OCI-LY3 (cell line): Measurements from ENCODE around the gene CFAP57.

Experiments used
- H2AFZ ChIP-seq: fragments of 200-600, 300-600 bp; shearing (Covaris generic); 2 replicates; pipeline ENCODE4 v1.6.0; 2014; ENCODE audit warnings: antibody characterized with exemption, low read depth, low read length
- H3K27ac ChIP-seq: fragments of 200-600, 300-600 bp; sonication (generic); 2 replicates; pipeline ENCODE4 v1.5.1; 2014; ENCODE audit warnings: mild to moderate bottlenecking, low read length, moderate library complexity, mixed read lengths
- H3K27me3 ChIP-seq: fragments of 200-600, 300-600 bp; sonication (generic); 2 replicates; pipeline ENCODE4 v1.6.1; 2014; ENCODE audit warnings: low read depth, low read length, mixed read lengths
- H3K36me3 ChIP-seq: fragments of 200-600, 300-600 bp; sonication (generic); replicated peaks from 2 replicates; pipeline ENCODE3; 2014; ENCODE audit warnings: low read depth, low read length, mixed read lengths
- H3K4me1 ChIP-seq: fragments of 300-600, 200-600 bp; sonication (generic); 2 replicates; pipeline ENCODE4 v1.6.1; 2014; ENCODE audit warnings: low read length, mixed read lengths
- H3K4me2 ChIP-seq: fragments of 200-600, 300-600 bp; sonication (generic); 2 replicates; pipeline ENCODE4 v1.6.1; 2014; ENCODE audit warnings: low read length, mixed read lengths
- H3K4me3 ChIP-seq: fragments of 300-600, 200-600 bp; sonication (generic); 2 replicates; pipeline ENCODE4 v1.5.1; 2014; ENCODE audit warnings: antibody characterized with exemption, mild to moderate bottlenecking, low read length, moderate library complexity
- H3K79me2 ChIP-seq: fragments of 300-600, 200-600 bp; shearing (Covaris generic); 2 replicates; pipeline ENCODE4 v1.6.1; 2014; ENCODE audit warnings: mild to moderate bottlenecking, low read length, mixed read lengths
- H3K9ac ChIP-seq: fragments of 300-600, 200-600 bp; shearing (Covaris generic); 2 replicates; pipeline ENCODE4 v1.6.0; 2014; ENCODE audit warnings: mild to moderate bottlenecking, low read length, moderate library complexity
- H3K9me3 ChIP-seq: fragments of 200-600, 300-600 bp; shearing (Covaris generic); 2 replicates; pipeline ENCODE4 v1.6.1; 2014; ENCODE audit warnings: low read length, mixed read lengths; ENCODE audit not compliant: insufficient read depth
- H4K20me1 ChIP-seq: fragments of 200-600, 300-600 bp; sonication (generic); 2 replicates; pipeline ENCODE4 v1.6.1; 2016; ENCODE audit warnings: low read length, mixed read lengths; ENCODE audit not compliant: insufficient read depth
- EZH2phosphoT487 ChIP-seq: fragments of 200-600 bp; shearing (Covaris generic); IDR thresholded peaks from 2 replicates; pipeline ENCODE4 v1.6.1; 2018; ENCODE audit warnings: antibody characterized with exemption, mixed run types, low read depth
- TF ChIP-seq, protein P1 (sequence below): fragments of 200-600, 300-600 bp; sonication (generic); IDR thresholded peaks from 2 replicates; pipeline ENCODE4 v1.5.1; 2014; ENCODE audit warnings: antibody characterized with exemption, low read length, low read depth

Gene CFAP57

DNA sequence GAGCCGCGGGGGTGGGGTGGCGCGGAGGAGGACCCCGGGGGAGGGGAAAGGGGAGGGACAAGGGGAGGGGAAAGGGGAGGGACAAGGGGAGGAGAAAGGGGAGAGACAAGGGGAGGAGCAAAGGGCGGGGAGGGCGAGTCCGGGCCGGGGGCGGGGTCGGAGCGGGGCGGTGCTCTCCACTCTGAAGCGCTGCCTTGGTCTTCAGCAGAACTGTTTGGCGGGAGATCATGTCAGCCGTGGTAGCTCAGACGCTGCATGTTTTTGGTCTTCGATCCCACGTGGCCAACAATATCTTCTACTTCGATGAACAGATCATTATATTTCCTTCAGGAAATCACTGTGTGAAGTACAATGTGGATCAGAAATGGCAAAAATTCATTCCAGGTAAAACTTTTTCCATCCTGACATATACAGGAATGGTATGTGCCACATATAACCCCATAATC, 420 bp downstream of the CFAP57 start:
- no peaks in the 10 kb centered on the region for H3K27me3 ChIP-seq
- H4K20me1 ChIP-seq = no peaks in the 10 kb centered on the region
- H3K36me3 ChIP-seq = peaks cover 9% of the 10 kb centered on the region
- peak overlapping the region; percentile 91 for H2AFZ ChIP-seq
- TF ChIP-seq EZH2phosphoT487 = no peak
- TF ChIP-seq, protein P1, sequence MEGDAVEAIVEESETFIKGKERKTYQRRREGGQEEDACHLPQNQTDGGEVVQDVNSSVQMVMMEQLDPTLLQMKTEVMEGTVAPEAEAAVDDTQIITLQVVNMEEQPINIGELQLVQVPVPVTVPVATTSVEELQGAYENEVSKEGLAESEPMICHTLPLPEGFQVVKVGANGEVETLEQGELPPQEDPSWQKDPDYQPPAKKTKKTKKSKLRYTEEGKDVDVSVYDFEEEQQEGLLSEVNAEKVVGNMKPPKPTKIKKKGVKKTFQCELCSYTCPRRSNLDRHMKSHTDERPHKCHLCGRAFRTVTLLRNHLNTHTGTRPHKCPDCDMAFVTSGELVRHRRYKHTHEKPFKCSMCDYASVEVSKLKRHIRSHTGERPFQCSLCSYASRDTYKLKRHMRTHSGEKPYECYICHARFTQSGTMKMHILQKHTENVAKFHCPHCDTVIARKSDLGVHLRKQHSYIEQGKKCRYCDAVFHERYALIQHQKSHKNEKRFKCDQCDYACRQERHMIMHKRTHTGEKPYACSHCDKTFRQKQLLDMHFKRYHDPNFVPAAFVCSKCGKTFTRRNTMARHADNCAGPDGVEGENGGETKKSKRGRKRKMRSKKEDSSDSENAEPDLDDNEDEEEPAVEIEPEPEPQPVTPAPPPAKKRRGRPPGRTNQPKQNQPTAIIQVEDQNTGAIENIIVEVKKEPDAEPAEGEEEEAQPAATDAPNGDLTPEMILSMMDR = no peak
- H3K27ac ChIP-seq = no peak overlapping the region
- peak overlapping the region; percentile 98 for H3K4me3 ChIP-seq
- no peaks in the 10 kb centered on the region for H3K9me3 ChIP-seq
- peaks cover 6% of the 10 kb centered on the region; the same call in 1 of the 2 replicates for H3K4me1 ChIP-seq
- peaks cover 22% of the 10 kb centered on the region for H3K79me2 ChIP-seq
- no peak overlapping the region; the same call in 1 of the 2 replicates for H3K9ac ChIP-seq
- H3K4me2 ChIP-seq = peak overlapping the region; percentile 93

DNA sequence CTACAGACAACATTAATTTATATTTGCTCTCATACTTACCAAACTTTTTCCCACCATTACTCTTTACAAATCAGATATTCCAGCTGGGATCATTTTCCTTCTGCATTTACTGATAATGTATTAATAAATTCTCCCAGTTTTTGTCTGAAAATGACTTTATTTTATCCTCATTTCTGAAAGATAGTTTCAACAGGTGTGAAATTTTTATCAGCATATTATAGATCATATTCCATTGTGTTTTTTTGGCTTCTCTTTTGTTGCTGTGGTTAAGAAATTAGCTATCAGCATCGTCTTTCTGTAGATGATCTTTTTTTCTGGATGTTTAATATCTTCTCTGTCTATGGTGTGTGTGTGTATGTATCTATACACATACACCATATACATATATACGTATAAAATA, 2.7 kb downstream of the CFAP57 start:
- Histone ChIP-seq H3K4me1 (peaks cover 6% of the 10 kb centered on the region; the same call in 1 of the 2 replicates), H3K4me2 (no peak overlapping the region), H3K9me3 (no peaks in the 10 kb centered on the region), H2AFZ (no peak overlapping the region), H4K20me1 (no peaks in the 10 kb centered on the region), H3K4me3 (no peak overlapping the region), H3K27me3 (no peaks in the 10 kb centered on the region), H3K27ac (no peak overlapping the region), H3K79me2 (peaks cover 22% of the 10 kb centered on the region), H3K9ac (no peak overlapping the region), H3K36me3 (peaks cover 4% of the 10 kb centered on the region)
- TF ChIP-seq, protein P1 = no peak

DNA sequence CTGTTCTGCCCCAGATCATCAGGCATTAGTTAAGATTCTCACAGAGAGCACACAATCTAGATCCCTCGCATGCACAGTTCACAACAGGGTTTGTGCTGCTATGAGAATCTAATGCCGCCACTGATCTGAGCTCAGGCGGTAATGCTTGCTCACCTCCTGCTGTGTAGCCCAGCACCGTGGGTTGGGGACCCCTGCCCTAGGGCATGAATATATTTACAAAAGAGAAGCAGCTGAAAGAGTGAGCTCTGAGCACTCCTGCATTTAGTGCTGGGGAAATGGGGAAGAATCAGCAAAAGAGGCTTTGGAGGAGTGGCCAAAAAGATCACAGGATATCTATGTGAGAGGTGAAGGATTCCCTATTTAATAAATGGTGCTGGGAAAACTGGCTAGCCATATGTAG, 5.6 kb downstream of the CFAP57 start:
- Histone ChIP-seq H3K27ac (no peak overlapping the region), H4K20me1 (no peaks in the 10 kb centered on the region), H3K4me1 (no peaks in the 10 kb centered on the region), H3K4me3 (no peak overlapping the region), H3K9ac (no peak overlapping the region), H3K36me3 (no peaks in the 10 kb centered on the region), H3K4me2 (no peak overlapping the region), H3K9me3 (no peaks in the 10 kb centered on the region), H3K79me2 (no peaks in the 10 kb centered on the region), H3K27me3 (no peaks in the 10 kb centered on the region), H2AFZ (no peak overlapping the region)
- no peak for TF ChIP-seq EZH2phosphoT487
- TF ChIP-seq, protein P1 = no peak

DNA sequence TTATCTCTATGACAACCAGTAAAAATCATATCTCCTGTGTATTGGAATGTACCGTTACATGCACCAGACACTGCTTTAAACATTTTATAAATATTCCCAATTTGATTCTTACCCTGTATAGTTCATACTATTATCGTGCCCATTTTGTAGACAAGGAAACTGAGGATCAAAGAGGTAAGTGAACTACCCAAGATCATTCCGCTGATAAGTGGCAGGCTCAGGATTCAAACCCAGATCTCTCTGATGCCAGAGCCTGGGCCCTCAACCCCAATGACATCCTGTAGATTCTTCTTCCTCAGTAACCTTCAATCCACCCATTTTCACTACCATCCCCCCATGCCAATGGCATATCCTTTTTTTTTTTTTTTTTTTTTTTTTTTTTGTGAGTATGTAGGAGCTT, 12.3 kb downstream of the CFAP57 start:
- TF ChIP-seq, protein P1 = no peak
- no peak for TF ChIP-seq EZH2phosphoT487
- Histone ChIP-seq H3K27me3 (no peaks in the 10 kb centered on the region), H3K9me3 (no peaks in the 10 kb centered on the region), H3K27ac (no peak overlapping the region), H3K4me1 (no peaks in the 10 kb centered on the region), H3K79me2 (no peaks in the 10 kb centered on the region), H4K20me1 (no peaks in the 10 kb centered on the region), H3K4me3 (no peak overlapping the region), H3K36me3 (no peaks in the 10 kb centered on the region), H3K4me2 (no peak overlapping the region), H2AFZ (no peak overlapping the region), H3K9ac (no peak overlapping the region)
